Activated CD8-positive, alpha-beta memory T cell treated with anti-CD3 and anti-CD28 coated beads, Interleukin-2, amount 50 U/mL, for 1 hour (primary cell): ENCODE measurements around the gene PLCB3.

Experiments used
- DNase-seq: peaks from one replicate; pipeline ENCODE4 v3.0.0-alpha.2; 2020; ENCODE audit errors: extremely low read depth

PLCB3 gene

DNA sequence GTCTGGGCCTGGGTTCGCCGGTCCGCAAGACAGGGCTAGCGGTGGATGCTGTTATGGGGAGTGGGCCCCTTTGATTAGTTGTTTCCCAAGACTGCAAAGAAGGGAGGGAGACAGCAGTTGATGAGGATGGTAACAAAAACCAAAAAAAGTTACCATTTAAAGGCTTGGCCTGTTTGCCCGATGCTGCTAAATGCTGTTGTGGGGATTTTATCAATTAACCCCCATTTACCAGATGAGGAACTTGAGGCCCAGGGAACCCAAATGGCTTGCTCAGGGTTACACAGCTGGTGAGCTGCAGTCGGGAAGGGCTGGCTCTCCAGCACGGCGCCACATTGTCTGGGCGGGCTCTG, 28.7 kb upstream of the PLCB3 start:
- DNase-seq, result no peak

DNA sequence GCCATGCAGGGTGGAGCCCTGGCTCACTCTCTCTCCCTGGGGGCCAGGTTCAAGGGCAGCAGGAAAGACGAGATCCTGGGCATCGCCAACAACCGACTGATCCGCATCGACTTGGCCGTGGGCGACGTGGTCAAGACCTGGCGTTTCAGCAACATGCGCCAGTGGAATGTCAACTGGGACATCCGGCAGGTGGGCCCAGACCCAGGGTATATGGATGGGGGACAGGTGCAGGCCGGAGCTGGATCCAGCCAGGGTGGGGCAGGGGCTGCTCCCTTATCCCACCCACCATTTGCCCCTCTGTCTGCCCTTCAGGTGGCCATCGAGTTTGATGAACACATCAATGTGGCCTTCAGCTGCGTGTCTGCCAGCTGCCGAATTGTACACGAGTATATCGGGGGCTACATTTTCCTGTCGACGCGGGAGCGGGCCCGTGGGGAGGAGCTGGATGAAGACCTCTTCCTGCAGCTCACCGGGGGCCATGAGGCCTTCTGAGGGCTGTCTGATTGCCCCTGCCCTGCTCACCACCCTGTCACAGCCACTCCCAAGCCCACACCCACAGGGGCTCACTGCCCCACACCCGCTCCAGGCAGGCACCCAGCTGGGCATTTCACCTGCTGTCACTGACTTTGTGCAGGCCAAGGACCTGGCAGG, 28.2 kb upstream of the PLCB3 start:
- no peak for DNase-seq

DNA sequence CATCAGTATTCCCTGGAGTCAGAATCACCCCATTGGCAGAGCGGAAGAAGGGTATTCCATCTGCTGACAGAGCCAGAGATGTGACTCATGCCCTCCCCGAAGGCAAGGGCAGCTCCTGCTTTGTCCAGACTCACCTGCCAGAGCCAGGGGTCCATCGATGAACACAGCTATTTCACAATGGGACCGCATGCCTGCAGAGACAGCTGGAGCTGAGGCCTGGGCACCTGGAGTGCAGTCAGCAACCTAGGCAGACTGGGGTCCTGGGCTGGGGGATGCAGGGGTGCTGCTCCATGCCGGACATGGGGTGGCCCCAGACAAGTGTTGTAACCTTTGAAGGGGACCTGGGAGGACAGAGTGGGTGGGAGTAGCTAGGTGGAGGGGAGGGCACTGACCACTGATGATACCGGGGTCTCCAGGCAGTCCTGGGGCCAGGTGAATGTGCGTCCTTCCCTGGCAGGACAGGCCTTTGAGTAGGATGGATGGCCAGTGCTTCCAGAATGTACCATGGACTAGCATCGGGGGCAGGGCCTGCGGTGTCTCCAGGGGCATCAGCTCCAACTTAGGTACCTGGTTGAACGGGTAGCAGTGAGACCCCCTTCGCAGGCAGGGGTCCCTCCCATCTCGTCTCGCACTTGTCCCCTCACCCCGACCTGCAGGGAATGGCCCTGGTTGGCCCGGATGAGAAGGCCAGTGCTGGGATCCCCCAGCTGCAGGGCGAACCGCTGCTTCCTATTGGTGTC, 27.0 kb upstream of the PLCB3 start:
- no peak for DNase-seq

DNA sequence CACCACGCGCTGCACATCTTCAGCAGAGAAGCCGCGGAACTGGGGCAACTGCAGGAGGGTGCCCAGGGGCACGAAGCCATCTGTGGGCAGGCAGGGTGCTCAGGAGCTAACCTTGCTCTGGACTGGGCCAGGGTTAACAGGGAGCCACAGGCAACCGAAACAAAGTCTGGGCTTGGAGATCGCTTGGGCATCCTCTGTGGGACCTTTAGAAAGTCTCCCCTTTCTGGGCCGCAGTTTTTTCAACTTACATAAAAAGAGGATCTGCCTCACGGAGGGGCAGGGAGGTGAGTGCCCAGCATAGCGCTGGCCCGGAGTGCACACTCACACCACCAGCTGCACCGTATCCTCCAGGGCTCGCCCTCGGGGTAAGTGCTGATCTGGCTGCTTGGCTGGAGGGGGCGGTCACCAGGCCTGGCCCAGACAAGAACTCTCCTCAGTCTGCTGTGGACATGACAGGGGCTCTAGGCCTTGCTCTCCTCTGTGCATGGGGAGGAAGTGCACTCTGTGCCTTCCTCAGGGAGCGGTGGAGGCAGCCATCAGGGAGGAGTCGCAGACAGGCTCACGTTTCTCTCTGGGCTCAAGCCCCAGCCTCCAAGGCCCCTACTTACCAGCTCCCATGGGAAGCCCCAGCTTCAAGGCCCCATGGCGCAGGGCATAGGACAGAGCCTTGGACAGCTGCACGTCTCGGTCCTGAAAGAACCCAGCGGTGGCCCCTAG, 26.3 kb upstream of the PLCB3 start:
- no peak for DNase-seq

DNA sequence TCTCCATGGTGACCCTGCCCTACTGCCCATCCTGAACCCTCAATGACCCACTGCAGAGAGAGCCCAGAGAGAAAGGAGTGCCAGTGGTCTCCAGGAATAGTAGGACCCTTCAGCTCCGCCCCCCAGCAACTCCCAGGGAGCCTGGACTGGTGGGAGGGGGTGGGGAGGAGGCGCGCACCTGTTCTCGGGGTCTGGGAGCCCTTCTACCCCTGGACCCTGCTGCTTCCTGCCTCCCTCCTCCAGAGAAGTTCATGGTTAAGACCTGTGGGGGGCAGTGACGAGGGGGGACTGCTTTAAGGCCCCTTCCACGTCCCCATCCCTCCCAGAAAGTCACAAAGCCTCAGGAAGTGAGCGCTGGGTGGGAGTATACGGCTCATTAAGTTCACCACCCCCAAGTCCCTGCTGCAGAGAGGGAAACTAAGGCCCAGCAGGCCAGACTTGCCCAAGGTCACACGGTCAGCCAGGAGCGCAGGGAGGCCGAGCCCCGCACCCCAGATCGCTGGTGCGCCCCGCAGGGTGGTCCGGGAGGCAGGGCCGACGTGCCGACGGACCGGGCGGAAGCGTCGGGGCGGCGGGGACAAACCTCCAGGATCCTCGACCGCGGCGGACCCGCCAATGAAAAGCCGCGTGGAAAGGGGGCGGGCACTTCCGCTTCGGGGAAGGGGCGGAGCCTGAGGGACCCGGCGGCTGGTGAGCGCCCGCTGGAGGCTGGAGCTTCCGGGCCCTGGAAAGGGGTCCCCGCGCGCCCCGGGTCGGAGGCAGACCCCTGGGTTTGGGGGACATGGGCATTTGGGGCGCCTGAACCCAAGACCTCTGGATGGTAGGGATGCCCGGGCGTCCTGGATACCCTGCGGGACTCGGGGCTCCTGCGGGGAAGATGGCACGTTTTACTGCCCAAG, 25.5 kb upstream of the PLCB3 start, which contains the start of the genes NUDT22 and TRPT1:
Gene NUDT22 (plus strand): TSS at position 667 of the 899 bp plus-strand sequence. CDS start 379 bp downstream, outside the sequence.
Gene TRPT1 (minus strand): TSS at position 579 of the 899 bp plus-strand sequence. CDS start 326 bp downstream, at position 253.
- DNase-seq, result peak; percentile 65

DNA sequence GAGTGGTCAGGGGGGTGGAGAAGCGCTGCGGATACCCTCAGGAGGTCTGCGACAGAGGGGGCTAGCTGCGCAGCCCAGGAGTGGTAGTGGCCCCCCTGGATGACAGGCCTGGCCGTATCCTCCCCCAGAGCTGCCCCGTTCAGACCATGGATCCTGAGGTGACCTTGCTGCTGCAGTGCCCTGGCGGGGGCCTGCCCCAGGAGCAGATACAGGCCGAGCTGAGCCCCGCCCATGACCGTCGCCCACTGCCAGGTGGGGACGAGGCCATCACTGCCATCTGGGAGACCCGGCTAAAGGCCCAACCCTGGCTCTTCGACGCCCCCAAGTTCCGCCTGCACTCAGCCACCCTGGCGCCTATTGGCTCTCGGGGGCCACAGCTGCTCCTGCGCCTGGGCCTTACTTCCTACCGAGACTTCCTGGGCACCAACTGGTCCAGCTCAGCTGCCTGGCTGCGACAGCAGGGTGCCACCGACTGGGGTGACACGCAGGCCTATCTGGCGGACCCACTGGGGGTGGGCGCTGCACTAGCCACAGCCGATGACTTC, 24.8 kb upstream of the PLCB3 start:
- DNase-seq, result no peak

DNA sequence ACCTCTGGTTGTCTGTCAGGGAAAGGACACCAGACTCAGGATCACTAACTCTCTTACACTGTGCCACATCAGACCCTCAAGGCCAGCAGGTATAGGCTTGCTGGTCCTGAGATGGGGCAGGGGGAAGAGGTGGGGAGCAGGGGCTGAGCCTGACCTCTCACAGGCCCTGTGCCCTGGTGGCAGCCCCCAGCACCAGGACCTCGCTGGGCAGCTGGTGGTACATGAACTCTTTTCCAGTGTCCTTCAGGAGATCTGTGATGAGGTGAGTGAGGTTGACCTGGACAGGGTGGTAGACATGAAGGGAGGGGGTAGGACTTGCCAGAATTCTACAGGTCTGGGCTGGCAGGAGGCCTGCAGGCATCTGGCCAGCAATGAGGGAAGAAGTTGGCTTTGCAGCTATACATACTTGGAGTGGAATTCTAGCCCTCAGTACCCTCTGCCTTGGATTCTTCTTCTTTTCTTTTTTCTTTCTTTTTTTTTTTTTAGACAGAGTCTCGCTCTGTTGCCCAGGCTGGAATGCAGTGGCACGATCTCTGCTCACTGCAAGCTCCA, 23.8 kb upstream of the PLCB3 start:
- DNase-seq, result no peak

DNA sequence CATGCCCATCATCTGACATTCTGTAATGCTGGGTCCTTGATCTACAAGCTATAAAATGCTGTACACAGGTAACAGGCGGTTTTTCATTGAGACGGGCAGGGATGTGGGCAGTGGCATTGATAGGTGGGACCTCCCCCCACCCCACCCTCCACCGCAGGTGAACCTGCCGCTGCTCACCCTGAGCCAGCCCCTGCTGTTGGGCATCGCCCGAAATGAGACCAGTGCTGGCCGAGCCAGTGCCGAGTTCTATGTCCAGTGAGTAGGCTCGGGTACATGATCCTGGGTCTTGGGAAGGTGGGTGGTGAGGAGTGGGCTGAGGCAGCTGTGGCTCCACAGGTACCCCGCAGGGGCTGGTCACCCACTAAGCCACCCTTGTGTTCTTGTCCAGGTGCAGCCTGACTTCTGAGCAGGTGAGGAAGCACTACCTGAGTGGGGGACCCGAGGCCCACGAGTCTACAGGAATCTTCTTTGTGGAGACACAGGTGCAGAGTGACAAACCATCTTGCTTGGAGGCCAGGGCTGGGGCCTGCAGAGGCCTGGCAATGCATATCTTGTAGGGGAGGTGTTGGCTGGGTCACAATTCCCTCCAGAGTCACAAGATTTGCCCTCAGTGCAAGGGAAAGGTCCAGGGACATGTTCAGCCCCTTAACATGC, 22.1 kb upstream of the PLCB3 start:
- DNase-seq, result no peak

DNA sequence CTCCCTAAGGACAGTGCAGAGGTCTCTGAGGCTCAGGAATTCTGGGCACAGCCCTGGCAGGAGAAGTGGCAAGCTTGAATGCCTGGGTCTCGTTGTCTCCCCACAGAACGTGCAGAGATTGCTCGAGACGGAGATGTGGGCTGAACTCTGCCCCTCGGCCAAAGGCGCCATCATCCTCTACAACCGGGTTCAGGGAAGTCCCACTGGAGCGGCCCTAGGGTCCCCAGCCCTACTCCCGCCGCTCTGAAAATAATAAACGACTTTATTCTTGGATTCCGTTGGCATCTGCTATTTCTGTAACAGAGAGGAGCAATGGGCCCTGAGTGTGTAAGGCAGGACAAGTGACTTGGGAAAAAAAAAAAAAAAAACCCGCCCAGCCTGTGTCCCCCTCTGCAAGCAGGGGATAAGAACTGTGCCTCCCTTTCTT, 21.6 kb upstream of the PLCB3 start:
- DNase-seq, result no peak

DNA sequence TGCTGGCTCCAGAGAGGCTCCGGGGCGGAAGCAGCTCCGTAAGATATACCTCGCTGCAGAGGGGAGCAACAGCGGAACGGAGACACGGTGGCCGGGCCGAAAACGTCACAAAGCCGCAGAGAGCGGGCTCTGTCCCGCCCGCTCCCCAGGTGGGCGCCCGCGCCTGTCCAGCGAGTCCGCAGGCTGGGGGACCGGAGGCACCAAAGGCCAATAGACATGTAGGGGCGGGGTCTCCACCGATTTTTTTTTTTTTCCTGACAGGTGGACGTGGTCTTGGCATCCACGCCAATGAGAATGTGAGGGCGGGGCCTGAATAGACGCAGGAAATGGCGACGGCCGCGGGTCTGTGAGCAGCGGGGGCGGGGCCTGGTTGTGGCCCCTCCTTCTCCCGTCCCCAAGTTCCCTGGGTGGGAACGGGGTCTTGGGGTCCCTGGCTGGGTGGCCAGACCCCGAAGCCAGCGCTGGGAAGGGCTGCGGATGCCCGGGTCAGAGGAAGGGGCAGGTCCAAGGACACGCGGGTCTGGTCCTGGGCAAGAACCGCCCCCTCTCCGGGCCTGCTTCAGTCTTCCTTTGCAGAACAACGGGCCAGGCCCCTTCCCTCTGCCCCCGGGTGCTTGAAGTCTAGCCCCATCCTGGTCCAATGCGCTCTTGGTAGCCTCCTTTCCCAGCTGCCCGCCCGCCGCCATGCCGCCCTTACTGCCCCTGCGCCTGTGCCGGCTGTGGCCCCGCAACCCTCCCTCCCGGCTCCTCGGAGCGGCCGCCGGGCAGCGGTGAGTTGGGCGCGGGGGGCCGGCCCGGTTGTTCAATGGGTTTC, 21.0 kb upstream of the PLCB3 start, which contains the start of gene DNAJC4:
Gene DNAJC4 (plus strand): TSS at position 378 of the 814 bp plus-strand sequence. CDS start 307 bp downstream, at position 685.
- peak; percentile 78 for DNase-seq

DNA sequence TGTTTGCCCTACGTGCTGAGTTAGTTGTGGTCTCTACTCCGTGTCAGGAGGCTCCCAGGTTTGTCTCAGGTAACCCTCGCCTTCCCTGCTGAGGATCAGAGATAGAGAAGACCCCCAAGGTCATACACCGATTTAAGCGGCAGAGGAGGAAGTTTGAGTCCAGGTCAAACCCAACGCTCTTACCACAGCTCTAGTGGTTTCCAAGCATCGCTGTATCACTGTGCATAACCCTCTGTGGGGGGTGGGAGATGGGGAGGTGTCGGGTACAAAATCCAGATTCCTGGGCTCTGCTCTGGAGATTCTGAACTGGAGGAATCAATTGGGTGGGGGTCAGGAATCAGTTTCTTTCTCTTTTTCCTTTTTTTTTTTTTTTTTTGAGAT, 20.4 kb upstream of the PLCB3 start:
- no peak for DNase-seq

DNA sequence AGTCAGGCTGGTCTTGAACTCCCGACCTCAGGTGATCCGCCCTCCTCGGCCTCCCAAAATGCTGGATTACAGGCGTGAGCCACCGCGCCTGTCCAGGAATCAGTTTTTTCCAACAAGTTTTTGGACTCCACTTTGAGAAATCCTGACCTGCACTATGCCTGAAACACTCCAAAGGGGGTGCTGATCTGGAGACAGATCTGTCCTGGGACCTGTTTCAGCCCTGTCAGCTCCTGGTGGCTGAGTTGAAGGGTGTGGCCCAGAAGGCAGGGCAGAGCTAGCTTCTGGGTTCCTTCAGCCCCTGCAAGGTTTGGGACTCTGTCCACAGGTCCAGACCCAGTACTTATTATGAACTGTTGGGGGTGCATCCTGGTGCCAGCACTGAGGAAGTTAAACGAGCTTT, 19.8 kb upstream of the PLCB3 start:
- no peak for DNase-seq

DNA sequence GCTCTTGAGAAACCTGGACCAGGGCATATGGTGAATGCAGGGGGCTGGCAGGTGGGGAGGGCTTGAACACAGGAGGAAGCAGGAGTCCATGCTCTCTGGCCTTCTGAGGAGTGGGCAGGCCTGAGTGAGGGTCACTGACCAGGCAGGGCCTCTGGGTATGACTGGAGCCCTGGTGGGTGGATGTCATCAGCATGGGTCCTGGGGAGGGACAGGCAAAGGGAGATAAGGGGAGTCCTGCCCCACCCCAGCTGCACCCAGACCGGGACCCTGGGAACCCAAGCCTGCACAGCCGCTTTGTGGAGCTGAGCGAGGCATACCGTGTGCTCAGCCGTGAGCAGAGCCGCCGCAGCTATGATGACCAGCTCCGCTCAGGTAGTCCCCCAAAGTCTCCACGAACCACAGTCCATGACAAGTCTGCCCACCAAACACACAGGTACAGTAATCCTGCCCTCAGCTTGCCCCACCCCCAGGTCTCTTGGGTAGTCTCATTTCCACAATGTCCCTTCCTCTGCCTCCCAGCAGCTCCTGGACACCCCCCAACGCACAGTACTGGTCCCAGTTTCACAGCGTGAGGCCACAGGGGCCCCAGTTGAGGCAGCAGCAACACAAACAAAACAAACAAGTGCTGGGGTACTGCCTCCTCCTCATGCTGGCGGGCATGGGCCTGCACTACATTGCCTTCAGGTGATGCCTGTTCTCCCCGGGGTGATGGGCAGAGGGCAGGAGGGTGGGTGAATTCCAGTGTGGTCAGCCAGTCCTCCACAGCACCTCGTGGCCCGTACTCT, 19.0 kb upstream of the PLCB3 start:
- no peak for DNase-seq

DNA sequence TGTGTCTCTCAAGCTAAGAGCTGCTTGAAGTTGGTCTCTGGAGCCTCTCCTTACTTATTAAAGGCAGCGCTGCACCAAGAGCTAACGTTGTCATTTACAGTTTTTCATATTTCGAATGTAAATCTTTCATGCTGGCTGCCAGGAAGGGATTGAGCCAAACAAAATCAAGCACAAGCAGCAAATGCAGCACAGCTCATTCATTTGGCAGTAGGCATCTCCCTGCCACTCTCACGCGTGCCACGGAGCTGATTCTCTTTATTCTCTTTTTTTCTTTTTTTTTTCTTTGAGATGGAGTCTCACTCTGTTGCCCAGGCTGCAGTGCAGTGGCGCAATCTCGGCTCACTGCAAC, 18.4 kb upstream of the PLCB3 start:
- DNase-seq, result no peak

DNA sequence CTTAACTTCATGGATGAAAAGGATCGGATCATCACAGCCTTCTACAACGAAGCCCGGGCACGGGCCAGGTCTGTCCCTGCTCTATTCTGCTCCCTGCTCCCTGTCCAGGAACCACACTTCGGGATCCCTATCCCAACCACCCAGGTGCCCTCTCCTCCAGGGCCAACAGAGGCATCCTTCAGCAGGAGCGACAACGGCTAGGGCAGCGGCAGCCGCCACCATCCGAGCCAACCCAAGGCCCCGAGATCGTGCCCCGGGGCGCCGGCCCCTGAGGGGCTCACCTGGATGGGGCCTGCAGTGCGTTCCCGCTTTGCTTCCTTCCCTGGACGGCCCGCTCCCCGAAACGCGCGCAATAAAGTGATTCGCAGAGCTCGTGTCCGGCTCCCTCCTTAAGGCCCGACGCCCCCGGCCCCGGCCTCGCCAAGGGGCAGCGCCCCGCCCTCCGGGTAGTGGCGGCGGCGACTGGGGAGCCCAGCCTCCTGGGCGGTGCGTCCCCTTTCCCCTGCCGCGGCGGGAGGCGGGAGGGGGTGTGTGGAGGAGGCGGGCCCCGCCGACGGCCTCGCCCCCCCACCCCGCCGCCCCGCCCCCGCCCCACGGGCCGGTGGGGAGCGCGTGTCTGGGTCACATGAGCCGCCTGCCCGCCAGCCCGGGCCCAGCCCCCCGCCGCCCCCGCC, 17.3 kb upstream of the PLCB3 start, which contains the start of gene VEGFB:
Gene VEGFB (plus strand): TSS at position 672 of the 674 bp plus-strand sequence. CDS start 250 bp downstream, outside the sequence.
- DNase-seq, result no peak

DNA sequence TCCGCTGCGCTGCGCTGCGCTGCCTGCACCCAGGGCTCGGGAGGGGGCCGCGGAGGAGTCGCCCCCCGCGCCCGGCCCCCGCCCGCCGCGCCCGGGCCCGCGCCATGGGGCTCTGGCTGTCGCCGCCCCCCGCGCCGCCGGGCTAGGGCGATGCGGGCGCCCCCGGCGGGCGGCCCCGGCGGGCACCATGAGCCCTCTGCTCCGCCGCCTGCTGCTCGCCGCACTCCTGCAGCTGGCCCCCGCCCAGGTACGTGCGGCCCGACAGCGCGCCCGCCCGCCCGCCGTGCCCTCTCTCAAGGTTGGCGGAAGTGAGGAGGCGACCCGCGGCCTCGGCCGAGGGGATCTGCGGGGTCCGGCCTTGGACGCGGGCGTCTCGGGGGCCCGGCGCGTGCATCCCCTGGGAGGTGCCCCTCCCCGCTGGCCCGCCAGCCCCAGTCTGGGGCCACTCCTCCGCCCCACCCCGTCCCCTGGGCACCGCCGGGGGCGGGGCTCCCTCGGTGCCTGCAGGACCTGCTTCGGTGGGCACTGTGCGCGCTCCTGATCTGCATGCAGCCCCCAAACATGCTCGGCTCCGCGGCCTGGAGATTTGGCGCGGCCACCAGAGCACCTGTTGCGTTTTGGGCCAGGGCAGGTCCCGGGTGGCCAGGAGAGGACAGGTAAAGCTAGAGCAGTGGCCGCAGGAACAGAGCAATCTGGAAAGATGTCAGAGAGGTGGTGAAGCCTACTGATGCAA, 16.5 kb upstream of the PLCB3 start:
- no peak for DNase-seq

DNA sequence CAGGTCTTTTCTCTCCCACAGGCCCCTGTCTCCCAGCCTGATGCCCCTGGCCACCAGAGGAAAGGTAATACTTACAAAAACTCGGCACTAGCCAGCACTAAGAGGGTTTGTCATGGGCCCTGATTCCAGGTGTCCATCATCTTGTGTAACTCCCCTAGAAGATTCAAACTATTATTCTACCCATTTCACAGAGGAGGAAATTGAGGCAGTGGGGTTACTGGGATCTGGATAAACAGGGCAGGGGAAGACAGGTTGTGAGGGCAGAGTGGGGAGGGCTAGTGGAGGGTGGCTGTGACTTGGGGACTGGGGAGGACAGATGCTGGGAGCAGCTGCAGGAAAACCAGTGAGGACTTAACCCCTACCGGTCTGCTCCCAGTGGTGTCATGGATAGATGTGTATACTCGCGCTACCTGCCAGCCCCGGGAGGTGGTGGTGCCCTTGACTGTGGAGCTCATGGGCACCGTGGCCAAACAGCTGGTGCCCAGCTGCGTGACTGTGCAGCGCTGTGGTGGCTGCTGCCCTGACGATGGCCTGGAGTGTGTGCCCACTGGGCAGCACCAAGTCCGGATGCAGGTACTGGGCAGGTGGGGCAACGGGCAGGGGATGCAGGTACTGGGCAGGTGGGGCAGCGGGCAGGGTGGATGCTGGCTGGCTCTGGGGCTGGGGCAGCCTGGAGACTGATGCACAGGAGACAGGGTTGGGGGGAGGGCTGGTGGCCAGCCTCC, 15.7 kb upstream of the PLCB3 start:
- no peak for DNase-seq
